Smooth muscle cell (in vitro differentiated cells): Measurements from ENCODE around the gene PAEP. TPM values are rescaled to one million over a fixed set of nuclear protein-coding genes. Genes with fewer than 3 reads are reported as not detected.

Source experiments
- DNase-seq: peaks from one replicate; lab custom pipeline; 2025; ENCODE audit not compliant: unreplicated experiment; lab: John Stamatoyannopoulos, UW
- H2AFZ ChIP-seq: fragments of 200-600 bp; sonication (generic); 2 replicates; pipeline ENCODE4 v1.6.0; 2016; ENCODE audit warnings: antibody characterized with exemption, low read depth, mild to moderate bottlenecking
- H3F3A ChIP-seq: fragments of 200-600 bp; sonication (generic); 2 replicates; pipeline ENCODE4 v1.6.0; 2017; ENCODE audit warnings: antibody characterized with exemption, low read depth
- H3K27ac ChIP-seq: fragments of 200-600 bp; sonication (generic); 2 replicates; pipeline ENCODE4 v1.5.1; 2016; ENCODE audit warnings: low read depth, mild to moderate bottlenecking
- H3K27me3 ChIP-seq: fragments of 200-600 bp; sonication (generic); 2 replicates; pipeline ENCODE4 v1.6.1; 2016; ENCODE audit warnings: low read depth, mild to moderate bottlenecking
- H3K36me3 ChIP-seq: fragments of 200-600 bp; sonication (generic); 2 replicates; pipeline ENCODE4 v1.5.1; 2016; ENCODE audit warnings: low read depth
- H3K4me1 ChIP-seq: fragments of 200-600 bp; sonication (generic); 2 replicates; pipeline ENCODE4 v1.5.1; 2016; ENCODE audit warnings: low read depth
- H3K4me2 ChIP-seq: fragments of 200-600 bp; sonication (generic); 2 replicates; pipeline ENCODE4 v1.6.0; 2016; ENCODE audit warnings: mild to moderate bottlenecking
- H3K4me3 ChIP-seq: fragments of 200-600 bp; sonication (generic); 2 replicates; pipeline ENCODE4 v1.5.1; 2016; ENCODE audit warnings: mild to moderate bottlenecking
- H3K79me2 ChIP-seq: fragments of 200-600 bp; sonication (generic); 2 replicates; pipeline ENCODE4 v1.6.0; 2016; ENCODE audit warnings: low read depth, mild to moderate bottlenecking
- H3K9ac ChIP-seq: fragments of 200-600 bp; sonication (generic); 2 replicates; pipeline ENCODE4 v1.6.0; 2016; ENCODE audit warnings: low read depth
- H3K9me3 ChIP-seq: fragments of 200-600 bp; sonication (generic); replicated peaks from 2 replicates; pipeline ENCODE4 v1.5.1; 2016; ENCODE audit warnings: low read depth
- H4K20me1 ChIP-seq: fragments of 200-600 bp; sonication (generic); 2 replicates; pipeline ENCODE4 v1.6.0; 2016; ENCODE audit warnings: low read depth
- WGBS: methylation state at CpG from one replicate; pipeline ENCODE4 v1.1.7; 2016; ENCODE audit warnings: low lambda C conversion rate; 5-methylcytosine and 5-hydroxymethylcytosine counted together
- polyA plus RNA-seq: library from polyadenylated mRNA; unstranded; fragments of >200 nt; fragmentation: Nextera tagmentation; extraction: Ambion mirVana; gene quantifications from 2 replicates; pipeline ENCODE4 v1.2.1, GENCODE V29; 2016
- total RNA-seq: library from RNA; depleted of rRNA; stranded (reverse); fragments of >200 nt; gene quantifications from 2 replicates; pipeline ENCODE4 v1.2.3, GENCODE V29; 2014
- TF ChIP-seq, protein P1 (sequence below): fragments of 200-600 bp; sonication (generic); IDR thresholded peaks from 2 replicates; pipeline ENCODE4 v1.5.1; 2017; ENCODE audit warnings: borderline replicate concordance, mild to moderate bottlenecking, antibody characterized with exemption; ENCODE audit not compliant: insufficient read depth, poor library complexity, severe bottlenecking

PAEP gene
- total and polyA plus RNA-seq, 2 experiments from 2014 or later: 6.3 TPM; not detected in 1

DNA sequence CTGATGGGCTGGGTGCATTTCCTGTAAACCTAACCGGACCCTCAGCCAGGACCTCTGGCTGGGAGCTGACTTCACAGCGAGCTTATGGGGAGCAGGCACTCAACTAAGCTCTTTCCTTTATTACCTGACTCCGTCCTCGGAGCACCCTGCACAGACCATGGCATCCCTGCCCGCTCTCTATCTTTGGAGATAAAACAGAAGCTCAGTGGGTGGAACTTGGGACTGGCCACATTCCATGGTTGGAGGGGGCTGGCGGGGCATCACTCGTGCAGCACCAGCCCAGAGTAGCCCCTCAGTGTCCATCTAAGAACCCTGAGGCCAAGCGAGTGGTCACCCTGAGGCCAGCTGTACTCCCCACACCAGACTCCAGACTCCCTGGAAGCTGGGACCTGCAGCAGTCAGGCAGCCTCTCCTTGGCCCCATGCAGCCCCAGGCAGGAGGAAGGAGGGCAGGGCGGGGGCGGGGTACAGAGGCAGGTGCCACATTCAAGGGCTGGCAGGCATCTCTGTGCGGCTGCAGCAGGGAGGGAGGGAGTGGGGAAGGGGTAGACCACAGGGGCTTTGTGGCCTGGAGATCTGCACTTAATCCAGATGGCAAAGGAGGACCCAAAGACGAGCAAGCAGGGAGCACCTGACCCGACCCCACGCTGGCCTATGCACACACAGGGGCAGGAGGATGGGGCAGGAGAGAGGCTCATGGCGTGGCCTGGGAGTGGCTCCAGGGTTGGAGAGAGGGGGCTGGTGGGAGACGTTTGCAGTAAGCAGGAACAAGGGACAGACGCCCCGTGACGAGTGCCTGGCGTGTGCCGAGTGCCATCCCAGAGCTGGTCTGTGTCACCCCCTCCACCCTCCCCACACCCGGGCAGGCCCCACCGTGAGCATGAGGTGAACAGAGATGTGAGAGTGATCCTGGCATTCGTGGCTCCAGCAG lies 51.7 kb downstream of the PAEP start:
- DNase-seq: no peak
- no peak overlapping the region for H3K4me2 ChIP-seq
- 81% methylated on average over 21 of the region's 24 CpGs for WGBS
- H3K9me3 ChIP-seq: no peaks in the 10 kb centered on the region
- no peak overlapping the region for H3K27ac ChIP-seq
- H3F3A ChIP-seq: no peaks in the 10 kb centered on the region
- H3K79me2 ChIP-seq: no peaks in the 10 kb centered on the region
- H2AFZ ChIP-seq: no peak overlapping the region
- no peaks in the 10 kb centered on the region for H3K27me3 ChIP-seq
- H3K36me3 ChIP-seq: no peaks in the 10 kb centered on the region
- TF ChIP-seq, protein P1, sequence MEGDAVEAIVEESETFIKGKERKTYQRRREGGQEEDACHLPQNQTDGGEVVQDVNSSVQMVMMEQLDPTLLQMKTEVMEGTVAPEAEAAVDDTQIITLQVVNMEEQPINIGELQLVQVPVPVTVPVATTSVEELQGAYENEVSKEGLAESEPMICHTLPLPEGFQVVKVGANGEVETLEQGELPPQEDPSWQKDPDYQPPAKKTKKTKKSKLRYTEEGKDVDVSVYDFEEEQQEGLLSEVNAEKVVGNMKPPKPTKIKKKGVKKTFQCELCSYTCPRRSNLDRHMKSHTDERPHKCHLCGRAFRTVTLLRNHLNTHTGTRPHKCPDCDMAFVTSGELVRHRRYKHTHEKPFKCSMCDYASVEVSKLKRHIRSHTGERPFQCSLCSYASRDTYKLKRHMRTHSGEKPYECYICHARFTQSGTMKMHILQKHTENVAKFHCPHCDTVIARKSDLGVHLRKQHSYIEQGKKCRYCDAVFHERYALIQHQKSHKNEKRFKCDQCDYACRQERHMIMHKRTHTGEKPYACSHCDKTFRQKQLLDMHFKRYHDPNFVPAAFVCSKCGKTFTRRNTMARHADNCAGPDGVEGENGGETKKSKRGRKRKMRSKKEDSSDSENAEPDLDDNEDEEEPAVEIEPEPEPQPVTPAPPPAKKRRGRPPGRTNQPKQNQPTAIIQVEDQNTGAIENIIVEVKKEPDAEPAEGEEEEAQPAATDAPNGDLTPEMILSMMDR: no peak
- no peaks in the 10 kb centered on the region for H4K20me1 ChIP-seq
- no peak overlapping the region for H3K9ac ChIP-seq
- H3K4me3 ChIP-seq: no peak overlapping the region
- no peaks in the 10 kb centered on the region for H3K4me1 ChIP-seq

DNA sequence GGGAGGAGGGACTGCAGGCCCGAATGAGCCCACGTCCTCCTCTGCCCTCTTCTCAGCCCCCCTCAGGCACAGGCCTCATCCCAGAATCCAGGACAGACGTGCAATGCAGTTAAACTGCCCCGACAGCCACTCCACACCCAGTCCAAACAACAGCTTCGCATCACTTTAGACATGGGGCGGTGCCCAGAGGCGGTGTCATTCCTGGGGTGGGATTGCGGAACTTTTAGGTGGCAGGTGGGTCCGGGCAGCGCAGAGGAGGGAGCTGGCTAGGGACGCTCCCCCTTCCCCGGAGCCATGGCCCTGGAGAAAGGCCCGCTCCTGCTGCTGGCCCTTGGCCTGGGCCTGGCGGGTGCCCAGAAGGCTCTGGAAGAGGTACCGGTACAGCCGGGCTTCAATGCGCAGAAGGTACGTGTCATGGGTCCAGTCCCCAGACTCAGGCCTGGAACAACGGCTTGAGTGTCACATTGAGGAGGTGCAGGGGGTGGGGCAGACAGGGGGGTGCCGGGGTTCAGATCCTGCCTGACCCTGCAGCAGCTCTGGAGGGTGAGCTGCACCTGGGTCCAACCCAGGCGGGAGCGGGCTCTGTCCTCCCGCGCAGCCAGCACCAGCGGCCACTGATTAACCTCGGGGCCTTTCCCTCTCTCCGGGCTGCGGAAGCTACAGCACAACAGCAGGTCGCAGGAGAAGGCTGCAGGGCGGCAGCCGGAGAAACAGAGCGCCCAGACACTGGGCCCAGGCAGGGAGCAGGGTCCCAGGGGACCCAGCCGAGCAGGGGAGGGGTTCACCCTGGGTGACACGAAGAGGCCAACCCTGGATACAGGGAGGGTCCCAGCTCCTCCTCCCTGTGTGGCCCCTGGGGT lies 52.6 kb downstream of the PAEP start:
- Histone ChIP-seq H3K4me2 (no peak overlapping the region), H3K4me1 (no peaks in the 10 kb centered on the region), H3F3A (no peaks in the 10 kb centered on the region), H2AFZ (no peak overlapping the region), H4K20me1 (no peaks in the 10 kb centered on the region), H3K27me3 (no peaks in the 10 kb centered on the region), H3K79me2 (no peaks in the 10 kb centered on the region), H3K4me3 (no peak overlapping the region), H3K9ac (no peak overlapping the region), H3K36me3 (no peaks in the 10 kb centered on the region), H3K27ac (no peak overlapping the region), H3K9me3 (no peaks in the 10 kb centered on the region)
- TF ChIP-seq, protein P1: no peak
- WGBS: 91% methylated on average over 29 of the region's 34 CpGs
- DNase-seq: no peak

DNA sequence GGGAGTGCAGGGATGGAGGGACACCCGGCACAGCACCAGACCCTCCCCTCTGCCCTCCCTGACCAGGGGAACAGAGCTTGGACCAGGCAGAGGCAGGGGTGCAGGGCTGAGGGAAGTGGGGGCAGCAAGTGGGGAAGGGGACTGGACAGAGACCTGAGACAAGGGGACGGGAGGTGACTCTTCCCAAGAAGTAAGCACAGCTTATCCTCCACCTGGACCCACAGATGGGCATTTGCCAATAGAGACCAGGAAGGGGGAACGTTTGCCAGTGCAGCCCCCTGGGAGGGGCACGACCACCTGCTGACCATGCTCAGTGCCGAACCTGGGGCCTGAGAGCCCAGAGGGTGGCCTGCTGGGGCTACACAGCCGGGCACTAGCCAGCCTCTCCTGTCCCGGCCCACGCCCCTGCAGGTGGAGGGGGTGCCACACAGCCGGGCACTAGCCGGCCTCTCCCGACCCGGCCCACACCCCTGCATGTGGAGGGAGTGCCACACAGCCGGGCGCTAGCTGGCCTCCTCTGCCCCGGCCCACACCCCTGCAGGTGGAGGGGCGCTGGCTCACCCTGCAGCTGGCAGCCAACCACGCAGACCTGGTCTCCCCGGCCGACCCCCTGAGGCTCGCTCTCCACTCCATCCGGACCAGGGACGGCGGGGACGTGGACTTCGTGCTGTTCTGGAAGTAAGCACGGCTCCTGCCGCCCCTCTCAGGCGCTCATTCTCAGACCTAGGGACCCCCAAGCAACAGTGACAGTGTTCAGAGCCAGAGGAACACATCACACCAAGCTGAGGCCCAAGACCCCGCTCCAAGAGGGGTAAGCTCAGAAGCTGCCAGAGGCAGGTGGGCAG lies 53.5 kb downstream of the PAEP start:
- H3K9ac ChIP-seq: no peak overlapping the region
- H4K20me1 ChIP-seq: no peaks in the 10 kb centered on the region
- H3K4me2 ChIP-seq: no peak overlapping the region
- no peaks in the 10 kb centered on the region for H3F3A ChIP-seq
- H3K36me3 ChIP-seq: no peaks in the 10 kb centered on the region
- 93% methylated on average over 28 of the region's 29 CpGs for whole genome bisulfite sequencing
- no peaks in the 10 kb centered on the region for H3K4me1 ChIP-seq
- H3K4me3 ChIP-seq: no peak overlapping the region
- H3K9me3 ChIP-seq: no peaks in the 10 kb centered on the region
- H2AFZ ChIP-seq: no peak overlapping the region
- no peaks in the 10 kb centered on the region for H3K27me3 ChIP-seq
- H3K27ac ChIP-seq: no peak overlapping the region
- no peak for DNase-seq
- H3K79me2 ChIP-seq: no peaks in the 10 kb centered on the region
- TF ChIP-seq, protein P1: no peak
